ENCODE data around the gene FRAS1. TPM values are rescaled to one million over a fixed set of nuclear protein-coding genes. Genes with fewer than 3 reads are reported as not detected.
"Not testable (repeated sequence)": the region's sequence is repeated elsewhere in the genome, so short reads cannot be mapped to it uniquely, and the experiment has no call there.

FRAS1 gene
- total RNA-seq, 3 donors from 2014 or later, result 4.9 to 7.5 (median 6.6) TPM

DNA sequence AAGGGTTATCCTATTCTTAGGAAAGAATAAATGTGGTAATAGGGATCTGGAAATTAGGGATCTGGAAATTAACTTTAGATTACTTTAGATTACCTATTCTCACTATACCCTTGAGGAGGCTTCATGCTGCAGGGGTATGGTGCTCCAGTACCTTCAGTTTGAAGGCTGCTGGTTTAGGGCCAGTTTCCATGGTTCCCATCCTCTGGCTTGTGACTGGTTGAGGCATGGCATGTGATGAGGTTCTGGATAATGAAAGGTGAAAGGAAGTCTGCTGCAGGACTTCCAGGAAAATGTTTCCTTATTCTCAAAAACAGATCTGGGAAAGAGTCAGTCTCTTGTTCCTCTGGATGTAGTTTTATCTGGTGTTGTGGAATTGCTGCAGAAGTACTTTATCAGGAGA, 25.9 kb downstream of the FRAS1 start:
- no peak for DNase-seq (ENCODE audit: low spot score in 2 of 2)
- no peaks in the 10 kb centered on the region for H3K36me3 ChIP-seq
- no peak for TF ChIP-seq POLR2A (IDR thresholded peaks at IDR 0.05)
- TF ChIP-seq CTCF (IDR thresholded peaks at IDR 0.05), result no peak
- no peak for TF ChIP-seq POLR2AphosphoS5 (IDR thresholded peaks at IDR 0.05)
- H3K27me3 ChIP-seq, result no peaks in the 10 kb centered on the region
- H3K9me3 ChIP-seq, result no peaks in the 10 kb centered on the region
- H3K27ac ChIP-seq, result no peak overlapping the region
- no peaks in the 10 kb centered on the region for H3K4me1 ChIP-seq
- intact Hi-C loops (cut with DNase I; ENCODE audit: low total_unique reads), result no loop called here
- H3K4me3 ChIP-seq, result no peak overlapping the region

- Histone ChIP-seq H3K4me1 (no peaks in the 10 kb centered on the region), H3K4me3 (no peak overlapping the region), H3K36me3 (no peaks in the 10 kb centered on the region), H3K9me3 (no peaks in the 10 kb centered on the region), H3K27ac (no peak overlapping the region), H3K27me3 (no peaks in the 10 kb centered on the region)
- intact Hi-C loops (cut with DNase I; ENCODE audit: low total_unique reads), result no loop called here
- no peak for DNase-seq (ENCODE audit: low spot score in 2 of 2)
- no peak for TF ChIP-seq POLR2A (IDR thresholded peaks at IDR 0.05)
- no peak for TF ChIP-seq POLR2AphosphoS5 (IDR thresholded peaks at IDR 0.05)
- TF ChIP-seq CTCF (IDR thresholded peaks at IDR 0.05), result no peak
Measured at GRCh38 chr4:78091534-78091933, 34.4 kb downstream of the FRAS1 start.

DNA sequence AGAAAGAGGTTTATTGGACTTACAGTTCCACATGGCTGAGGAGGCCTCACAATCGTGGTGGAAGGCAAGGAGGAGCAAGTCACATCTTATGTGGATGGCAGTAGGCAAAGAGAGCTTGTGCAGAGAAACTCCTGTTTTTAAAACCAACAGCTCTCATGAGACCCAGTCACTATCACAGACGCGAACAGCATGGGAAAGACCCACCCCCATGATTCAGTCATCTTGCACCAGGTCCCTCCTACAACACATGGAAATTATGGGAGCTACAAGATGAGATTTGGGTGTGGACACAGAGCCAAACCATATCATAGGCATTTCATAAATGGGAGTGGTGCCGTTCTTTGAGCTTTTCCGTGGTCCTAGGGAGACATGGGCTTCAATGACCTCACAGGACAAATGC, 35.2 kb downstream of the FRAS1 start:
- H3K27ac ChIP-seq; H3K4me1 ChIP-seq; H3K9me3 ChIP-seq; H3K27me3 ChIP-seq; intact Hi-C loops (cut with DNase I; ENCODE audit: low total_unique reads); H3K36me3 ChIP-seq; DNase-seq (ENCODE audit: low spot score in 2 of 2); H3K4me3 ChIP-seq: not testable (repeated sequence)

- H3K36me3 ChIP-seq, result no peaks in the 10 kb centered on the region
- intact Hi-C loops (cut with DNase I; ENCODE audit: low total_unique reads), result no loop called here
- H3K4me3 ChIP-seq, result no peak overlapping the region
- no peaks in the 10 kb centered on the region for H3K4me1 ChIP-seq
- H3K27me3 ChIP-seq, result no peaks in the 10 kb centered on the region
- TF ChIP-seq POLR2A (IDR thresholded peaks at IDR 0.05), result no peak
- TF ChIP-seq POLR2AphosphoS5 (IDR thresholded peaks at IDR 0.05), result no peak
- no peak for TF ChIP-seq CTCF (IDR thresholded peaks at IDR 0.05)
- DNase-seq (ENCODE audit: low spot score in 2 of 2), result no peak
- no peak overlapping the region for H3K27ac ChIP-seq
- no peaks in the 10 kb centered on the region for H3K9me3 ChIP-seq
Measured at GRCh38 chr4:78092850-78093249, 35.7 kb downstream of the FRAS1 start.

GRCh38 chr4:78095081-78095480, 38.0 kb downstream of the FRAS1 start:
- no peaks in the 10 kb centered on the region for H3K9me3 ChIP-seq
- intact Hi-C loops (cut with DNase I; ENCODE audit: low total_unique reads), result no loop called here
- TF ChIP-seq CTCF (IDR thresholded peaks at IDR 0.05) (no peak), POLR2A (IDR thresholded peaks at IDR 0.05) (no peak), POLR2AphosphoS5 (IDR thresholded peaks at IDR 0.05) (no peak)

GRCh38 chr4:78099058-78099457, 41.9 kb downstream of the FRAS1 start:
- no peaks in the 10 kb centered on the region for H3K36me3 ChIP-seq
- no peak for DNase-seq (ENCODE audit: low spot score in 2 of 2)
- H3K27me3 ChIP-seq, result no peaks in the 10 kb centered on the region
- no peaks in the 10 kb centered on the region for H3K9me3 ChIP-seq
- H3K4me3 ChIP-seq, result no peak overlapping the region
- no peak for TF ChIP-seq POLR2A (IDR thresholded peaks at IDR 0.05)
- TF ChIP-seq POLR2AphosphoS5 (IDR thresholded peaks at IDR 0.05), result no peak
- TF ChIP-seq CTCF (IDR thresholded peaks at IDR 0.05), result no peak
- H3K27ac ChIP-seq, result no peak overlapping the region
- no peaks in the 10 kb centered on the region for H3K4me1 ChIP-seq
- intact Hi-C loops (cut with DNase I; ENCODE audit: low total_unique reads), result no loop called here

More at GRCh38 chr4:78095081-78095480, 38.0 kb downstream of the FRAS1 start:
- no peak for DNase-seq (ENCODE audit: low spot score in 2 of 2)
- Histone ChIP-seq H3K36me3 (no peaks in the 10 kb centered on the region), H3K27ac (no peak overlapping the region), H3K4me1 (no peaks in the 10 kb centered on the region), H3K27me3 (no peaks in the 10 kb centered on the region), H3K4me3 (no peak overlapping the region)

Data from breast epithelium (tissue), 4 donors.